Activated naive CD8-positive, alpha-beta T cell (primary cell): ENCODE results near the gene MYO9B.
A peak's percentile ranks its signal among the peaks of the same experiment; 100 is the strongest.

ENCODE experiments used
- H3K27ac Mint-ChIP-seq: one replicate; pipeline ENCODE4 v1.8.0; 2021; ENCODE audit warnings: mixed read lengths
- H3K27me3 Mint-ChIP-seq: one replicate; pipeline ENCODE4 v1.8.0; 2021; ENCODE audit warnings: mixed read lengths
- H3K36me3 Mint-ChIP-seq: one replicate; pipeline ENCODE4 v1.8.0; 2021; ENCODE audit warnings: mixed read lengths
- H3K4me1 Mint-ChIP-seq: one replicate; pipeline ENCODE4 v1.8.0; 2021; ENCODE audit warnings: low read depth, mixed read lengths
- H3K4me3 Mint-ChIP-seq: one replicate; pipeline ENCODE4 v1.8.0; 2021; ENCODE audit warnings: mild to moderate bottlenecking, mixed read lengths
- H3K9me3 Mint-ChIP-seq: one replicate; pipeline ENCODE4 v1.8.0; 2021; ENCODE audit warnings: low read depth, mixed read lengths

The MYO9B gene

DNA sequence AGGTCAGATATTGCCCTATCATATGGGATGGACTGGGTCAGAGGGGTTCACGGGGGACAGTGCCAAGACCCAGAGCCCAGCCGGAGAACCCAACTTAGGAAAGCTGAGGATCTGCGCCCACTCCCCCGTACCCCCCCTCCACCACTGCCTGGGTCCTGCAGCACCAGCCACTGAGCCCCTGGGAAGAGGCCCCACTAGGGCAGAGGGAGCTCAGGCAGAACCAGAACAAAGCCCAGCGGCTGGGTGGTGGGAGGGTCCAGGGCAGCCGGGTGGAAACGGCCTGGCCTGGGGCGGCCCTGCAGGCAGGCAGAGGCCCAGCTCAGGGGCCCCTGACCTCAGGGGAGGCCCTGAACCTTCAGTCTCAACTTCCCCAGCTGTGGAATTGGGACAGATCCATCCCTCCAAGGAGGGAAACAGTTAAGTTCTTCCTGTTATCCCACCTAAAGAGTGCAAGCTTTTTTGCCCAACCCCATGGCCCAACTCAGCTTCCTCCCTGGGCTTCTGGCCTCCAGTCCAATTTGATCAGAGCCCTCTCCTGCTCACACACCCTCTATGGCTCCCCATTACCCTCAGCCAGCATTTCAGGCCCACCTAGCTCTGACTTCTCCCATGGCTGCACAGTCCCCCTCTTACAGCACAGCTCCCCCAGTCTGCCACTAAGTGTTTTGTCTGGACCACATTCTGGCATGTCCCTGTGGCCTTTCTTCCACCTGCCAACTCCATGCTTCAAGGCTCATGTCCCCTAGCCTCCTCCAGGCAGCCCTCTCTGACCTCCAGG, 167.0 kb downstream of the MYO9B start:
- Mint-ChIP-seq H3K4me1 (no peaks in the 10 kb centered on the region), H3K27me3 (no peaks in the 10 kb centered on the region), H3K27ac (no peak overlapping the region), H3K4me3 (no peak overlapping the region), H3K9me3 (no peaks in the 10 kb centered on the region), H3K36me3 (no peaks in the 10 kb centered on the region)

GRCh38 chr19:17243211-17243829, 167.7 kb downstream of the MYO9B start:
- no peaks in the 10 kb centered on the region for H3K4me1 Mint-ChIP-seq
- no peak overlapping the region for H3K27ac Mint-ChIP-seq
- no peaks in the 10 kb centered on the region for H3K36me3 Mint-ChIP-seq
- H3K27me3 Mint-ChIP-seq: no peaks in the 10 kb centered on the region
- H3K4me3 Mint-ChIP-seq: peak overlapping the region; percentile 42
- H3K9me3 Mint-ChIP-seq: no peaks in the 10 kb centered on the region

DNA sequence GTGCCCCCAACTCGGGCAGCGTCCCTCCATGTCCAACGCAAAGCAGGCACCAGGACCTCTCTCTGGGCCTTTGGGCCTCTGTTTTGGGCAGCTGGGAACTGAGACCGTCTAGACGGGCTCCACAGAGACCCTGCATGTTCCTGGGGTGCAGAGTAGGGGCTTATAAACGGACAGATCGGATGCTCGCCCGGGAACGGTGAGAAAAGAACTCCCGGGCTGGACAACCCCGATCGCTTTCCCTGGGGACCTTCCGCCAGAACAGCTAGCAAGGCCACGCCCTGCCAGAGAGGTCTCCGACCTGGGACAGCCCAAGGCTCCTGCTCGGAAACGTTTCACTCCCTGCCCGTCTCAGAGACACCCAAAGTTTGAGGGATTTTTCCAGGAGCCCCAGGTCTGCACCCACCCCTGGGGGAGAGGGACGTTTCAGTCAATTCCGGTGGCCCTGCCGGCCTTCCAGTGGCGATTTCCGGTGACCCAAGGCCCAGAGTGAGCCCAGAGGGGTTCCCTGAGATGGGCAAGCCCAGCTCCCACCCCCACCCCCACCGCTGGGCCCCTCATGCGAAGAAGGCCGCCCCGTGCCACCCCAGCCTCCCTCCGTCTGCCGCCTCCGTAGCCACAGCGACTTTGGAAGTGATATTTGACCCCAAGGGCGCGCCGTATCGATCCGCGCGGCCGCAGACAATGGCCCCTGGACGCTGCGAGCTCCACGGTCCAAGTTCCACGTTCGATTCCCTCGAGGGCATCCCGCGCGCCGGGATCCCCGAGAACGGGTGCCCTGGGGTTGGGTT, 168.4 kb downstream of the MYO9B start:
- Mint-ChIP-seq H3K4me1 (no peaks in the 10 kb centered on the region), H3K36me3 (no peaks in the 10 kb centered on the region), H3K9me3 (no peaks in the 10 kb centered on the region), H3K27ac (no peak overlapping the region), H3K27me3 (no peaks in the 10 kb centered on the region), H3K4me3 (peak overlapping the region; percentile 63)

DNA sequence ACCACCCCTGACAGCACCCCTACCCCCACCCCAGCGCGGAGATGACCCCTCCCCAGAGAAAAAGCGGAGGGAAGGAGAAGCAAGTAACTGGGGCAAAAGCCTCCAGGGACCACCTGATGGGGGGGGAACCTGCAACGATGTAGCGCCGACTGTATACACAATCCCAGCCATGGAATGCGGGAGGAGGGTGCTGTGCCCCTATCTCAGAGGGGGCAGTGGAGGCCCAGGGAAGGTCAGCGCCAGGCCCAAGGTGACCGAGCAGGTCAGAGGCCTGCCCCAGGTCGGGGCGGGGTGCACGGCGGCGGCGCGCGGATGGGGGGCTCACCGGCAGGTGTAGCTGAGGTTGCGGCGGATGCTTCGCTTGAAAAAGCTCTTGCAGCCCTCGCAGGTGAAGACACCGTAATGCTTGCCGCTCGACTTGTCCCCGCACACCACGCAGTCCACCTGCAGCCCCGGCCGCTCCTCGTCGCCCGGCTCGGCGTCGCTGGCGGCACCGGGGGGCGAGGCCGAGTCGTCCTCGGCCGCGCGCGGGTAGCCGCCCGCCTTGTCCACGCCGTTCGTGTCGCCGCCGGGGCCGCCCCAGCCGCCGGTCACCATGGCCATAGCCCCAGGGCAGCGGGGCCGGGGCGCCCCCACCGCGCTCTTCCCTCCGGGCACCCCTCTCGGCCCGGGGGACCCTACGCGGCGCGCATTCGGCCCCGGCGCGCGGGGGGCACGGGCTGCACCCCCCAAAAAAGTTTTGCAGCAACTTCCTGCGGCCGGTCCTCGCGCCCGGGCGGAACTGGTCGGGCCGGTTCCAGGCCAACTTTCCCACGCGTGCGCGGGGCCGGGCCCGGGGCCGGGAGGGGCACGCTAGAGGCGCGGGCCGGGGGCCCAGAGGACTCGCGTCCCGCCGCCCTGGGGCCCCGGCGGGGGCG, 169.3 kb downstream of the MYO9B start:
- Mint-ChIP-seq H3K9me3 (no peaks in the 10 kb centered on the region), H3K36me3 (no peaks in the 10 kb centered on the region), H3K4me1 (no peaks in the 10 kb centered on the region), H3K27me3 (no peaks in the 10 kb centered on the region), H3K4me3 (peak overlapping the region; percentile 63), H3K27ac (no peak overlapping the region)

DNA sequence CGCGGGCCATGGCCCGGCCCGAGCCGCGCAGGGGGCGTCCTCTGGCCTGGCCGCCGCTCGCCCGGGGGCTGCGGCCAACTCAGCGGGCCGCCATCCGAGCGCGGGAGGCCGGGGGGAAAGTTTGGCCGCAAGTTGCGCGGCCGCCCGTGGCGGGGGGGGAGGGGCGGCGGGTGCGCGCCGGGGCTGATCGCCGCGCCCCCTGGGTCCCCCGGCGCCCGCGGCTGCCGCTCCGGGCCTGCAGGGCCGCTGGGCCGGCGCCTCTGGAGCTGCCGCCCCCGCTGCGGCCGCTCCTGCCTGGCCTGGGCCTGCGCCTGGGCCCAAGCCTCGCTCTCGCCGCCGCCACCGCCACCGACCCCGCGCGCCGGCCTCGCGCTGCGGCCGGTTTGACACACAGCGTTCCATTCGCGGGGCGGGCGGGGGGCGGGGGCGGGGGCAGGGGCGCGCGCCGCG, 170.0 kb downstream of the MYO9B start, which contains the start of gene NR2F6:
TSS of gene NR2F6 (minus strand) at position 385 of the 450 bp plus-strand sequence. CDS start 699 bp downstream, outside the sequence.
- H3K27me3 Mint-ChIP-seq: no peaks in the 10 kb centered on the region
- no peak within 1 kb of the TSS for H3K27ac Mint-ChIP-seq
- peak within 1 kb of the TSS; percentile 83 for H3K4me3 Mint-ChIP-seq
- H3K9me3 Mint-ChIP-seq: no peaks in the 10 kb centered on the region
- H3K4me1 Mint-ChIP-seq: no peaks in the 10 kb centered on the region
- H3K36me3 Mint-ChIP-seq: no peaks in the 10 kb centered on the region

- Mint-ChIP-seq H3K27me3 (no peaks in the 10 kb centered on the region), H3K4me1 (no peaks in the 10 kb centered on the region), H3K36me3 (no peaks in the 10 kb centered on the region), H3K9me3 (no peaks in the 10 kb centered on the region), H3K4me3 (peak overlapping the region; percentile 60), H3K27ac (no peak overlapping the region)
Observed at GRCh38 chr19:17246681-17247425, 171.3 kb downstream of the MYO9B start.

- no peak overlapping the region for H3K27ac Mint-ChIP-seq
- no peaks in the 10 kb centered on the region for H3K4me1 Mint-ChIP-seq
- H3K4me3 Mint-ChIP-seq: no peak overlapping the region
- H3K36me3 Mint-ChIP-seq: no peaks in the 10 kb centered on the region
- H3K9me3 Mint-ChIP-seq: no peaks in the 10 kb centered on the region
- H3K27me3 Mint-ChIP-seq: no peaks in the 10 kb centered on the region
Observed at GRCh38 chr19:17248011-17248776, 172.6 kb downstream of the MYO9B start.

- no peaks in the 10 kb centered on the region for H3K9me3 Mint-ChIP-seq
- H3K27me3 Mint-ChIP-seq: no peaks in the 10 kb centered on the region
- no peak overlapping the region for H3K27ac Mint-ChIP-seq
- no peaks in the 10 kb centered on the region for H3K4me1 Mint-ChIP-seq
- no peaks in the 10 kb centered on the region for H3K36me3 Mint-ChIP-seq
- H3K4me3 Mint-ChIP-seq: no peak overlapping the region
Observed at GRCh38 chr19:17249887-17250548, 174.4 kb downstream of the MYO9B start.

GRCh38 chr19:17254636-17255035, 179.1 kb downstream of the MYO9B start:
- no peak overlapping the region for H3K4me3 Mint-ChIP-seq
- H3K27me3 Mint-ChIP-seq: no peaks in the 10 kb centered on the region
- H3K27ac Mint-ChIP-seq: no peak overlapping the region
- H3K9me3 Mint-ChIP-seq: no peaks in the 10 kb centered on the region
- H3K36me3 Mint-ChIP-seq: no peaks in the 10 kb centered on the region
- no peaks in the 10 kb centered on the region for H3K4me1 Mint-ChIP-seq

- H3K36me3 Mint-ChIP-seq: no peaks in the 10 kb centered on the region
- H3K4me1 Mint-ChIP-seq: no peaks in the 10 kb centered on the region
- no peak overlapping the region for H3K4me3 Mint-ChIP-seq
- no peaks in the 10 kb centered on the region for H3K27me3 Mint-ChIP-seq
- no peak overlapping the region for H3K27ac Mint-ChIP-seq
- H3K9me3 Mint-ChIP-seq: no peaks in the 10 kb centered on the region
Observed at GRCh38 chr19:17255150-17255621, 179.6 kb downstream of the MYO9B start.

GRCh38 chr19:17256130-17256529, 180.6 kb downstream of the MYO9B start:
- no peaks in the 10 kb centered on the region for H3K36me3 Mint-ChIP-seq
- H3K9me3 Mint-ChIP-seq: no peaks in the 10 kb centered on the region
- no peak overlapping the region for H3K4me3 Mint-ChIP-seq
- H3K4me1 Mint-ChIP-seq: peaks cover 4% of the 10 kb centered on the region
- no peaks in the 10 kb centered on the region for H3K27me3 Mint-ChIP-seq
- H3K27ac Mint-ChIP-seq: no peak overlapping the region

DNA sequence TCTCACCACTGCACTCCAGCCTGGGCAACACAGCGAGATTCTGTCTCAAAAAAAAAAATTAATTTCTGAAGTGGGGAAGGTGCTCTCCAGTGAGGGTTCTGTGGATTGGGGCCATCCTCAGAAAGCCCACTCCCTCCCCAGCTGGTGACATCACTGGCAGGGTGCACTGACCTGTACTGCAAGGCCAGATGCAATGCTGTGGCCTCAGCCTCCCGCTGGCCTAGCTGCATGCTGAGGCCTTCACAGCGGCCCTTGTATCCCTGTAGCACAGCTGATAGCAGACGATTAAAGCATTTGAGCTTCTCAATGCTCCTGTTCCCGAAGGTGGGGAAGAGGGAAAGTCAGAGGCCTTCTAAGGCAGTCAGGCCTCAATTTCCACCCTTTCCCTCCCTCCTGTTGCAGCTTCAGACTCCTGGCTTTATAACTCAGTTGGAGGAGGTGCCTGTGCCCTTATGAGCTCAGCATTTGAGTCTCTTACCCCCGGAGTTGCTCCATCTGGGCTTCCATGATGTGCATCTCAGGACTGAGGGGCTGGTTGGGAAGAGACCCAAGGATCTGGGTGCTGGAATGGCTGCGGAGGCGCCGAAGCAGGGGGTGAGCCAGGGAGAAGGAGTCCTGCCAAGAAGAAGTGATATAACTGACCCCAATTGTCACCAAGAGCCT, 183.7 kb downstream of the MYO9B start:
- Mint-ChIP-seq H3K4me3 (no peak overlapping the region), H3K36me3 (no peaks in the 10 kb centered on the region), H3K27me3 (no peaks in the 10 kb centered on the region), H3K27ac (no peak overlapping the region), H3K9me3 (no peaks in the 10 kb centered on the region), H3K4me1 (peaks cover 4% of the 10 kb centered on the region)
